T-helper 1 cell treated with Interleukin-12 subunit alpha and Interleukin-12 subunit beta and Interleukin-4 antibody, amounts not matched to agents 30 ng/mL and 1 ng/mL, for 36 hours (primary cell): ENCODE data around the gene LRP8. TPM values are rescaled to one million over a fixed set of nuclear protein-coding genes. Genes with fewer than 3 reads are reported as not detected.

Experiments used
- intact Hi-C: fragments of 100-400 bp; cut with micrococcal nuclease; formaldehyde crosslinking; loops from one replicate; pipeline ENCODE4 v1.15.1; 2024
- total RNA-seq: library from RNA; stranded (reverse); gene quantifications from 2 replicates; pipeline ENCODE4 v1.2.3, GENCODE V29; 2022

The LRP8 gene
- total RNA-seq, 1 donor from 2014 or later, result 71.7 TPM

GRCh38 chr1:53340660-53341520 lies 13.0 kb upstream of the LRP8 start:
- intact Hi-C loops, result no loop called here

DNA sequence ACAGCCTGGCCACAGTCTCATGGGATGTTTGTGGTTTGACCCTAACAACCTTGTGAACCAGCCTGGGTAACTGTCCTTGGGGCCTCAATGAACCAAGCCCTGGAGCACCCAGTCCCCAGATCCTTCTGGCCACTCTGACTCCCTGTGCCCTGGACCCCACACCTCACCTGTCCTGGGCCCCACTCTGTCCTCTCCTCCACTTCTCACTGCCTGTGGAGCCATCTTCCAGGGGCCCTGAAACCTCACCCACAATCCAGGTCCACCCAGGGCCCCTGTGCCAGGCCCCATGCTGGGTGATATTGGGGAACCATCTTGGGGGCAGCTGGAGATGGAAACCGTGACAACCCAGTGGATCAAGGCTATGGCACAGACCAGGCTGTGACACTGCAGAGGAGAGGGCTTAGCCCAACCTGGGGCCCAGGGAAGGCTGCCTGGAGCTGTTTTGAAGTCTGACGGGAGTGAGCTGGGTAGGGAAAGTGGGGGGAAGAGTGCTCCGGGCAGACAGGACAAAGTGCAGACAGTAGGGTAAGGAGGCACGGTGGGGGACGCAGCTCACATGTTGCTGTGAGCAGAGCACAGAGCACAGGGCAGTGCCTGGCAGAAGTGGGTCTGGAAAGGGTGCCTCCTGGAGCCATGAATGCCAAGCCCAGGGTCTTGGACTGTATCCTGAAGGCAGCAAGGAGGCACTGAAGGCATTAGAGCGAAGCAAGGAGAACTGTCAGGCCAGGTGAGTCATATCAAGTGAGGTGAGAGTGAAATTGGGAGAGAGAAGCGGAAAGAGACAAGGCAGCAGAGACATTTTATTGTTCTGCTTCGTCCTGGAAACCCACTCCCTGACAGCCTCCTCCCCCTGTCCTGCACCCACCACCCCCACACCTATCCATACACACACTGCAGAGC lies 12.1 kb upstream of the LRP8 start:
- intact Hi-C loops, result no loop called here

- intact Hi-C loops, result no loop called here
Measured at GRCh38 chr1:53338423-53338822, 10.6 kb upstream of the LRP8 start.

DNA sequence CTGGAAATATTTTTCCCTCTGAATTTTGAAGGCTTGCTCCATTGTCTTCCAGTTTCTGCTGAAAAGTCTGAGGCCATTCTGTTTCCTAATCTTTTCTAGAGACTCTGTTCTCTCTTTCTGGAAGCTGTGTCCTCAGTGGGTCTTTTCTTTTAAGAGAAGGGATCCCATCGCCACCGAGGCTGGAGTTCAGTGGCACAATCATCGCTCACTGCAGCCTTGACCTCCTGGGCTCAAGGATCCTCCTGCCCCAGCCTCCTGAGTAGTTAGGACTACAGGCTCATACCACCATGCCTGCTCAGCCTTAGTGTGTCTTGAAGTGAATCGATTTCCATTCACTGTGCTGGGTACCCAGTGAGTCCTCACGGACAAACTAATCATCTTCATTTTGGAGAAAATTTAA lies 9.6 kb upstream of the LRP8 start:
- intact Hi-C loops, result no loop called here

GRCh38 chr1:53336146-53336545 lies 8.3 kb upstream of the LRP8 start:
- intact Hi-C loops, result no loop called here

GRCh38 chr1:53335661-53336060 lies 7.8 kb upstream of the LRP8 start:
- intact Hi-C loops, result no loop called here

DNA sequence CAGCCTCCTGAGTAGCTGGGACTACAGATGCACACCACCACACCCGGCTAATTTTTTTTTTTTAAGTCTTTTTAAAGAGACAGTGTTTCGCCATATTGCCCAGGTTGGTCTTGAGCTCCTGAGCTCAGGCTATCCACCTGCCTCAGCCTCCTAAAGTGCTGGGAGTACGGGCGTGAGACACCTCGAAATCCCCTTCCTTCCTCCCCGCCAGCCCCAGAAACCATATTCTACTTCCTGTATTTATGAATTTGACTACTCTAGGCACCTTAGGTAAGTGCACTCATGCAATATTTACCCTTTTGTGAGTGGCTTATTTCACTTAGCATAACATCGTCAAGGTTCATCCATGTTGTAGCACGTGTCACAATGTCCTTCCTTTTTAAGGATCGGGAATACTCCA lies 6.9 kb upstream of the LRP8 start:
- intact Hi-C loops, result no loop called here

GRCh38 chr1:53334312-53334711 lies 6.4 kb upstream of the LRP8 start:
- intact Hi-C loops, result no loop called here

GRCh38 chr1:53332833-53333232 lies 5.0 kb upstream of the LRP8 start:
- intact Hi-C loops, result no loop called here

DNA sequence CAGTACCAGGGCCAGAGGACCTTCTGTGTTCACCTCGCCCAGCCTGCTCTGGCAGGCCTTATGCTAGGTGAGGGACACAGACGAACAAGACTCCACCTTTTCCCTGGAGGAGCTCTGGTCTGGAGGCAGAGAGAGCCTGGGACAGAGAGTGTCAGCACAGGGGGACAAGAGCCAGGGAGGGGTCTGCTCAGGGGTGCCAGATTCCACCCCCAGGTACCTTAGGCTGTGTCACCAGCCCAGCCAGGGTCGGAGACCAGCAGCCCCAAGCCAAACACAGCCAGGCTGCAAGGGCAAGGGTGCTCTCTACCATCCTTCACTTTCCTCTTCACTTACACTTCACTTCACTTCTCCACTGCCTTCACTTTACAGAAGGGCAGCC lies 4.3 kb upstream of the LRP8 start:
- intact Hi-C loops, result no loop called here

DNA sequence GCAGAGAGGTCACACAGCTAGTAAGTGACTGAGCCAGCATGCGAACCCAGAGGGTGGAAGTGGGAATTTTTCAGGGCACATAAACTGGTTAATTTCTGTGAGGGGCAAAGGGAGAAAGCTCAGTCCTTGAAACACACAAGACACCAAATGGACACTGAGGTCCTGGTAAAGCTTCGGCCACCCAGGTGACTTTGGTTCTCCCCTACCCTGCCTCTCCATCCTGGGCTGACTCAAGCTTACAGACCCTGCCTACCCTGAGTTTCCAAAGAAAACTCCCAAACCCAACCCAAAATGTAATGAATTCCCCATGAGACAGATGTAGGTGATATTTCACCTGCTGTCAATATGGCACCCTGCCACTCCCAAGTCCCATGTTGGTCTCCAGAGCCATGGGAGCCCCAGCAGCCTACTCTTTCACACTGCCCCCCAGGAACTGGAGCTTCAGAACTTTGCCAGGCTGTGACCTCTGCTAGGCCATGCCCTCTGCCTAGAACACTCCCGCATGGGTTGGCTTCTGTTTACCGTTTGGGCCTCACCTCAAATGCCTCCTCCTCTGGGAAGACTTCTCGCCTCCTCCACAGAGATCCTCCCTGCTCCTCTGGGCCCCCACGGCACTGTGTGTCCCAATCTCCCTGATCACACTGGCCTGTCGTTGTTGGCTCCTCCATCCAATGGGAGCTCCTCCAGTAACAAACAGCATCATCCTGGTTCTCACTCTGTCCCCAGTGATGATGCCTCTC lies 3.7 kb upstream of the LRP8 start:
- intact Hi-C loops, result no loop called here

DNA sequence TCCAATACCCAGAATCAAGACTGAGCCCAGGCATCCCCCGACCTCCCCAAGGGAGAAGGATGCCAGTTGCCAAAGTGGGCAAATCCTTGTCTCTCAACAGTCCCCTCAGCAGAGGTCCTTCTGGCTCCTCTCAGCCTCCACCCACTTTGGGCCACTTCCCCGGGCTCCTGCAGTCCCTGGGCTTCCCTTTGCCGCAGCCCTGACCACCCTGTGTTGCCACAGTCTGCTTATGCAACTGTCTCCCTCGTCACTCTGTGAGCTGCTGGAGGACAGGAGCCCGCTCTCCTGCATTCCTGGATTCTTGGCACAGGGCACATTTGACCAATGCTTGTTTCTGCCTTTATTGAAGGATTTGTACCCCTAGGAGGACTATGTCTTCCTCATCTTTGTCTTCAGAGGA lies 2.9 kb upstream of the LRP8 start:
- intact Hi-C loops, result no loop called here

GRCh38 chr1:53328541-53329499 lies 950 bp upstream of the LRP8 start:
- intact Hi-C loops, result loop anchor here (1.0 to 5.0 kb wide), 10 partner anchors 35 to 1888 kb away; partner anchors contain the start of genes BTF3L4, ORC1, PARS2 and PRPF38A

DNA sequence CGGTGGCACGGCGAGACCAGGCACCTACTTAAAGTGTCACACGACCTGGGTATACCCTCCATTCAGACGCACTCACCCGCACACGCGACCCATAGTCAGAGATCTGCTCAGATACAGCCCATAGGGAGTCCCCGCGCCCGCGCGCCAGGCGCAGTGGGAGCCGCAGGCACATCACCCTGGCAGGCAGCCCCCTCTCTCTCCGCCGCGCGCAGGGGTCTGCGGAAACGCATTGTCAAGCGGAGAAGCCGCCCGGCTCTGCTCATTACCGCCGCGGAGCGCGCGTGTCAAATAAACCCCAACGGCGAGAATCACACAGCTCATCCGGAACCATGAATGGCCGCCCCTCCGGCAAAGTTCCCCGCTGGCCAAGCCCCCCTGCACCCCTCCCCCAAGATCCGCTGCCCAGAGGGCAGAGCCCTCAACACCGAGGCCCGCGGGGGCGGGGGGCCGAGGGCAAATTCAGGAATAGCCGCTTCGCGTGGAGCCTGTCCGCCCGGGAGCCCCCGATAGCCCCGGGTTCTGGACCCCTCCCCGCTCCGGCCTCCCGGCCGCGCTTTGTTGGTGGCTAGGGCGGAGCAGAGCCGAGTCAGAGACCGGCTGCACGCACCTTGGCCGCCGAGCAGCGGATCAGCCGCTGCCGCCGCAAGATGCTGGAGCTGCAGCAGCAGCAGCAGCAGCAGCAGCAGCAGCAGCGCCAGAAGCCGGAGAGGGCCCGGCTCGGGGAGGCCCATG lies 522 bp downstream of the LRP8 start:
- intact Hi-C loops, result loop anchor here (2.0 to 5.0 kb wide), 10 partner anchors 440 to 1890 kb away; partner anchors contain the start of genes BTF3L4, CC2D1B, NRDC and ORC1

GRCh38 chr1:53326598-53327181 lies 1.2 kb downstream of the LRP8 start:
- intact Hi-C loops, result loop anchor here (1.0 to 5.0 kb wide), 18 partner anchors 48 to 1891 kb away; partner anchors contain the start of genes BTF3L4, CC2D1B, CPT2 and CZIB

GRCh38 chr1:53326088-53326597 lies 1.7 kb downstream of the LRP8 start:
- intact Hi-C loops, result loop anchor here (1.0 to 5.0 kb wide), 18 partner anchors 48 to 1891 kb away; partner anchors contain the start of genes BTF3L4, CC2D1B, CPT2 and CZIB

DNA sequence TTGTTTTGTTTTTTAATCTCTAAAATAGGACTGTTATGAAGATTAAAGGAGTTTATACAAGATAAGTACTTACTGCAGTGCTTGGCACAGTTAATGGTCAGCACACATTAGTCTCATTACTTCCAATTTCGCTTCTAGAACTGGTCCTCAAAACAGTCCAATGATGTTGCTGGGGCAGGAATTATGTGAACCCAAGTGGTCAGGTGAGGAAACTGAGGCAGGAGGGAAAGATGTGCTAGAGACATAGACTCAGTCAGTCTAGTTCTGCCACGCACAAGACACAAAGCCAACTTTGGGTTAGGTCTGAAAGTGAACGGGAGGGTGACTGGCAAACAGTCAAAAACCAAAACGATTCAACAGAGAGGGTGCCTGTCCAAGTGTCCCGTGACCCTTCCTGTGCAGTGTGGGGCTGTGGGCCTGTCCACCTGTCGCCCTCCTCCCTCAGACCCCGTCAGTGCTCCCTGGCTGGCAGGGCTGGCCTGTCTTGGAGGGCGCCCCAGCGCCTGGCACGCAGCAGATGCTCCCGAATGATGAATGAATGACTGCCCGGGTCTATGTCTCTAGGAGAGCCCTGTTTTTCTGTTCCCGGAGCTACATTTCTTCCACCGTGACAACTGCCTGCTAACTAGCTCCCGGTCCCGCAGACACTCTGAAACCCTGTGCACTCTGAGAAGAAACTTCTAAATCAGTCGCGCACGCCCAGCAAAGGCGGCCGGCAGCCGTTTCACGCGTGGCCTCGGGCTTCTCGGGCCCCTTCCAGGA lies 2.4 kb downstream of the LRP8 start:
- intact Hi-C loops, result loop anchor here (1.0 to 5.0 kb wide), 18 partner anchors 47 to 1892 kb away; partner anchors contain the start of genes BTF3L4, CC2D1B, CPT2 and CZIB
